ENCODE measurements around the gene OR10P1.
"Not testable (repeated sequence)": the region's sequence is repeated elsewhere in the genome, so short reads cannot be mapped to it uniquely, and the experiment has no call there.

OR10P1 gene

GRCh38 chr12:55636853-55637252 is at the start of gene OR10P1:
Gene OR10P1, plus strand, starts transcription at chr12:55636892. Its CDS starts 0 bp downstream, at chr12:55636892.
- TF ChIP-seq, protein P1, sequence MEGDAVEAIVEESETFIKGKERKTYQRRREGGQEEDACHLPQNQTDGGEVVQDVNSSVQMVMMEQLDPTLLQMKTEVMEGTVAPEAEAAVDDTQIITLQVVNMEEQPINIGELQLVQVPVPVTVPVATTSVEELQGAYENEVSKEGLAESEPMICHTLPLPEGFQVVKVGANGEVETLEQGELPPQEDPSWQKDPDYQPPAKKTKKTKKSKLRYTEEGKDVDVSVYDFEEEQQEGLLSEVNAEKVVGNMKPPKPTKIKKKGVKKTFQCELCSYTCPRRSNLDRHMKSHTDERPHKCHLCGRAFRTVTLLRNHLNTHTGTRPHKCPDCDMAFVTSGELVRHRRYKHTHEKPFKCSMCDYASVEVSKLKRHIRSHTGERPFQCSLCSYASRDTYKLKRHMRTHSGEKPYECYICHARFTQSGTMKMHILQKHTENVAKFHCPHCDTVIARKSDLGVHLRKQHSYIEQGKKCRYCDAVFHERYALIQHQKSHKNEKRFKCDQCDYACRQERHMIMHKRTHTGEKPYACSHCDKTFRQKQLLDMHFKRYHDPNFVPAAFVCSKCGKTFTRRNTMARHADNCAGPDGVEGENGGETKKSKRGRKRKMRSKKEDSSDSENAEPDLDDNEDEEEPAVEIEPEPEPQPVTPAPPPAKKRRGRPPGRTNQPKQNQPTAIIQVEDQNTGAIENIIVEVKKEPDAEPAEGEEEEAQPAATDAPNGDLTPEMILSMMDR (IDR thresholded peaks at IDR 0.05; ENCODE audit: low read depth, low read length), result no peak
- in situ Hi-C loops (cut with HindIII; ENCODE audit: low sequenced_read_pairs), result no loop called here
- no peak within 1 kb of the TSS for H3K4me3 ChIP-seq (ENCODE audit: low read depth, low read length)
- no peak for DNase-seq (ENCODE audit: low read depth, low spot score)

GRCh38 chr12:55590152-55590551 is 46.5 kb upstream of the OR10P1 start:
- in situ Hi-C loops (cut with HindIII; ENCODE audit: low sequenced_read_pairs); DNase-seq (ENCODE audit: low read depth, low spot score); H3K4me3 ChIP-seq (ENCODE audit: low read depth, low read length): not testable (repeated sequence)

DNA sequence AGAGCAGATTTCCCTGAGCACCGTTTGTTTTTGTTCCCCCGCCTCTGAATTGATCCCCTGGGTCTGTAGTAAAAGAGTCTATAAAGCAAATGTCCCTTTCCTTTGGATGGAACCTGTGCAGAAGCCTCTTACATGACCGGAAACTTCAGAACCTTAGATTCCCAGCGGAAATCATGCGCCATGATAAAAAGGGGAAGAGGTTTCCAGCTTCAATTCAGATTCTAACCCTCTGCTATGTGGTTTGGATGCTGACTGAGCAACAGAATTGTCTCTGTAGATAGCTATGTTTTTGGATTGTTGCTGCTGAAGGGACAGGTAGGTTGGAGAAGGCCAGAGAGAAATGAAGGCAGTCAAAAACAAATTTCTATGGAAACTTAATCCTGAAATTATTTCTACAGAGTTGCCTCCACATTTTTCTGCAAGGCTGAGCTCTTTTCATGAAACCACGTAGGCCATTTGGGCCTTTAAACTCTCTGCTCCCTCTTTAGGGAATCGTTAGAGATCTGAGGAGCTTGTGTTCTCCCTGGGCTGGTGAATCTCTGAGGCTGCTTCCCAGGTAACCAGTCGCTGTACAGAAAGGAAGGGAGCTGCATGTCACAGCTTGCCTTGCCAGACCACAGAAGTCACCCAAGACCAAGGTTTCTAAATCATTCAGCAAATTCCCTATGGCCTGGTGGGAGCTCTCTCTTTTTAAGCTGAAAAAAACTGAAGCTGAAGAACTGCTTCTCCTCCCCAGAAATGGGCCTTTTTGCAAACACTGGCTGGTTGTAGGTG is 28.7 kb upstream of the OR10P1 start:
- TF ChIP-seq, protein P1 (IDR thresholded peaks at IDR 0.05; ENCODE audit: low read depth, low read length), result no peak
- in situ Hi-C loops (cut with HindIII; ENCODE audit: low sequenced_read_pairs), result no loop called here
- DNase-seq (ENCODE audit: low read depth, low spot score), result no peak
- no peak overlapping the region for H3K4me3 ChIP-seq (ENCODE audit: low read depth, low read length)

- no peak overlapping the region for H3K4me3 ChIP-seq (ENCODE audit: low read depth, low read length)
- TF ChIP-seq, protein P1 (IDR thresholded peaks at IDR 0.05; ENCODE audit: low read depth, low read length), result no peak
- DNase-seq (ENCODE audit: low read depth, low spot score), result no peak
- in situ Hi-C loops (cut with HindIII; ENCODE audit: low sequenced_read_pairs), result no loop called here
Observed at GRCh38 chr12:55610598-55610997, 26.1 kb upstream of the OR10P1 start.

DNA sequence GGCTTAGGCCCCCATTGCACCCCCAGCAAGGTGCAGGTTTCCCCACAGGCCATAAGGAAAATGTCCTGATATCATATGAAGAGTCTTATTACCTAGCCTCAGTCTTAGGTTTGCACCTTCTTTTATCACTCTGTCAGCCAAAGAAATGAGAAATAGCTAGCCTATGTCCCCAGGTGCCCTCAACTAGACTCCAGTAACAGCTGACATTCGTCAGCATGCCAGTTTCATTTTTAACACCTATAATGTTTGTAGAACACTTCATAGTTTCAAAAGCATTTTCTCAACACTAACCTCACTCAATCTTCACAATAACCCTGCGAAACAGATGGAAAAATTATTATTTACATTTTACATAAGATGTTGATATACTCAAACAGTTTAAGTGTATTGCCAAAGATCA is 24.0 kb upstream of the OR10P1 start:
- TF ChIP-seq, protein P1 (IDR thresholded peaks at IDR 0.05; ENCODE audit: low read depth, low read length), result no peak
- no peak overlapping the region for H3K4me3 ChIP-seq (ENCODE audit: low read depth, low read length)
- in situ Hi-C loops (cut with HindIII; ENCODE audit: low sequenced_read_pairs), result no loop called here
- no peak for DNase-seq (ENCODE audit: low read depth, low spot score)

DNA sequence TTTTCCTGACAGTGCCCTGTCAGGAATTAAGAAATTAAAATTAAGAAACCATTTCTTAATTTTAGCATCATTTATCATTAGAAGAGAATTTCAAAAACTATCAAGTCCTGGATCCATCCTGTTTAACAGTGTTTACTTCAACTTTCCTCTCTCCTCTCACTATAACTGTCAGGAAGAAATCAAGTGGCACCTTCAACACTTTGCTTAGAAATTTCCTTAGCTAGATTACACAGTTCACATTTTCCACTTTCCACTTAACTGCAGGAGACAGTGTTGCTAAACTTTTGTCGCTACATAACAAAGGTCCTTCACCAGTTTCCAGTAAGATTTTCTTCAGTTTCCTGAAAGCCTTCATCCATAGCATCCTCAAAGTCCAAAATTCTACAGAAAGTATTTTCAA is 21.9 kb upstream of the OR10P1 start:
- no peak overlapping the region for H3K4me3 ChIP-seq (ENCODE audit: low read depth, low read length)
- in situ Hi-C loops (cut with HindIII; ENCODE audit: low sequenced_read_pairs), result no loop called here
- DNase-seq (ENCODE audit: low read depth, low spot score), result no peak
- TF ChIP-seq, protein P1 (IDR thresholded peaks at IDR 0.05; ENCODE audit: low read depth, low read length), result no peak

DNA sequence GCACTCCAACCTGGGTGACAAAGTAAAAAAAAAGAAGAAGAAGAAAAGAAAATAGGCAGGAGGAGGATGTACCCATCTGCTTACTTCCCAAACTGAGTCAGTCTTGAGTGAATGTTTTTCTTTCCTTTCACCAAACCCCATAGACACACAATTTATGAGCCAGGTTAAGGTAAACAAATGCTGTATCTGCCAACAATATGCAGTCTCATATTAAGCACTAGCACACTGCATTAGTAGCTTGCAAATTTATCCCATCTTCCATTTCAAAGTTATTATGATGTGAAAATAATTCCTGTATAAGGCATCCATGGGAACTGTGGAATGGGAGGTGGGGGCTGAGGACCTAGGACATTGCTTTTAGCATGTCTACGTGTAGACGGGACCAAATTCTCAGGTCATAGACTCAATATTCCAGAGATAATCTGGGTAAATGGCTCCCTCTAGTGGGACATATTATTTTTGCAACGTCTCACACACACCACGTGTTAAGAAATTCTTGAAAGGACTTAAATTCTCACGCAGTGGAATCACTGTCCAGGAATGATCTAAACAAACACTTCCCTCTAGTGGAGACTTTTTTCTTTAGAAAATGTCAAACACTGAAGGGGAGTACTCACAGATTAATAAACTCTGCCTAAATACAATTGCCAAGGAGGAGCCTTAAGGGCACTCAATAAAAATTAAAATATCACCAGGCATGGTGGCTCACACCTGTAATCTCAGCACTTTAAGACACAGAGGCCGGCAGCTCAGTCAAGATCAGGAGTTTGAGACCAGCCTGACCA is 17.1 kb upstream of the OR10P1 start:
- no peak overlapping the region for H3K4me3 ChIP-seq (ENCODE audit: low read depth, low read length)

More for the DNA sequence above, 17.1 kb upstream of the OR10P1 start:
- peak; percentile 93 for DNase-seq (ENCODE audit: low read depth, low spot score)
- in situ Hi-C loops (cut with HindIII; ENCODE audit: low sequenced_read_pairs), result no loop called here
- TF ChIP-seq, protein P1 (IDR thresholded peaks at IDR 0.05; ENCODE audit: low read depth, low read length), result peak; percentile 62

Data from astrocyte of the spinal cord (primary cell).